Type B pancreatic cell (in vitro differentiated cells): ENCODE measurements around the gene SLC2A9. TPM values are rescaled to one million over a fixed set of nuclear protein-coding genes. Genes with fewer than 3 reads are reported as not detected.

Experiments
- DNase-seq: peaks from one replicate; pipeline ENCODE4 v3.0.0; 2021; ENCODE audit warnings: mixed read lengths; ENCODE audit not compliant: unreplicated experiment; ENCODE audit errors: extremely low spot score
- H3K27ac Mint-ChIP-seq: 2 replicates; pipeline ENCODE4 v1.8.0; 2021; ENCODE audit warnings: mild to moderate bottlenecking, mixed read lengths
- H3K27me3 Mint-ChIP-seq: 2 replicates; pipeline ENCODE4 v1.8.0; 2021; ENCODE audit warnings: mixed read lengths
- H3K36me3 Mint-ChIP-seq: 2 replicates; pipeline ENCODE4 v1.8.0; 2021; ENCODE audit warnings: mixed read lengths
- H3K4me1 Mint-ChIP-seq: one replicate; pipeline ENCODE4 v1.8.0; 2021; ENCODE audit warnings: mixed read lengths; ENCODE audit not compliant: unreplicated experiment
- H3K4me3 Mint-ChIP-seq: 2 replicates; pipeline ENCODE4 v1.8.0; 2021; ENCODE audit warnings: mild to moderate bottlenecking, mixed read lengths
- H3K9me3 Mint-ChIP-seq: 2 replicates; pipeline ENCODE4 v1.8.0; 2021; ENCODE audit warnings: mixed read lengths
- total RNA-seq: library from RNA; stranded (reverse); gene quantifications from 2 replicates; pipeline ENCODE4 v1.2.1, GENCODE V29; 2021; ENCODE audit warnings: low replicate concordance
- TF ChIP-seq, protein P1 (sequence below): fragments of 200-600 bp; sonication (generic); conservative IDR thresholded peaks from 2 replicates; pipeline ENCODE4 v1.5.0; 2021; ENCODE audit warnings: antibody characterized with exemption, mild to moderate bottlenecking

Gene SLC2A9
- total RNA-seq, 1 donor from 2014 or later, result 2.5 TPM

DNA sequence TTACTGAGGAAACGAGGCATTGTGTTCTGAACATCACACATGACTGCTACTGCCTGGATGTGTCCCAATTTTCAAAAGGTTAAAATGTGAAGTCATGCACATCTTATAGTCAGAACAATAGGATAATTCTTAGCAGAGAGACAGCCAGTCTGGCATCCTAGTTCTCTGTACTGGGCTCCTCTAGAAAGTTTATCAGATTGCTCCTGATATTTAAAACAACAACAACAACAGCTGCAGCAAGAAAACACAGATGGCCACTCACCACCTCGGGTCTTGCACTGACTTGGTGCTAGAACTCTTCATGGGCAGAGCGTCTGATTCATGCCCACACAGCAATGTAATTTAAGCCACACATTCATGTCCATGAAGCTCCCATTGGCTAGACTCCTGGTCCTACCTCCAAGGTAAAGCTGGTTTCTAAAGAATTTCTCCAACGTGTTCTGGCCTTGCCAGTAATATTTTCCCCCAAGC, 33.3 kb upstream of the SLC2A9 start:
- DNase-seq, result peak; percentile 27
- peaks cover 37% of the 10 kb centered on the region for H3K4me1 Mint-ChIP-seq

GRCh38 chr4:10053635-10054453, 32.5 kb upstream of the SLC2A9 start:
- H3K4me1 Mint-ChIP-seq, result peaks cover 43% of the 10 kb centered on the region
- peaks cover 5% of the 10 kb centered on the region for H3K9me3 Mint-ChIP-seq
- H3K27me3 Mint-ChIP-seq, result peaks cover 24% of the 10 kb centered on the region
- TF ChIP-seq, protein P1, sequence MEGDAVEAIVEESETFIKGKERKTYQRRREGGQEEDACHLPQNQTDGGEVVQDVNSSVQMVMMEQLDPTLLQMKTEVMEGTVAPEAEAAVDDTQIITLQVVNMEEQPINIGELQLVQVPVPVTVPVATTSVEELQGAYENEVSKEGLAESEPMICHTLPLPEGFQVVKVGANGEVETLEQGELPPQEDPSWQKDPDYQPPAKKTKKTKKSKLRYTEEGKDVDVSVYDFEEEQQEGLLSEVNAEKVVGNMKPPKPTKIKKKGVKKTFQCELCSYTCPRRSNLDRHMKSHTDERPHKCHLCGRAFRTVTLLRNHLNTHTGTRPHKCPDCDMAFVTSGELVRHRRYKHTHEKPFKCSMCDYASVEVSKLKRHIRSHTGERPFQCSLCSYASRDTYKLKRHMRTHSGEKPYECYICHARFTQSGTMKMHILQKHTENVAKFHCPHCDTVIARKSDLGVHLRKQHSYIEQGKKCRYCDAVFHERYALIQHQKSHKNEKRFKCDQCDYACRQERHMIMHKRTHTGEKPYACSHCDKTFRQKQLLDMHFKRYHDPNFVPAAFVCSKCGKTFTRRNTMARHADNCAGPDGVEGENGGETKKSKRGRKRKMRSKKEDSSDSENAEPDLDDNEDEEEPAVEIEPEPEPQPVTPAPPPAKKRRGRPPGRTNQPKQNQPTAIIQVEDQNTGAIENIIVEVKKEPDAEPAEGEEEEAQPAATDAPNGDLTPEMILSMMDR, result no peak
- H3K4me3 Mint-ChIP-seq, result no peak overlapping the region
- peaks cover 3% of the 10 kb centered on the region for H3K36me3 Mint-ChIP-seq
- DNase-seq, result peak; percentile 27
- H3K27ac Mint-ChIP-seq, result no peak overlapping the region

More for the DNA sequence above, 33.3 kb upstream of the SLC2A9 start:
- Mint-ChIP-seq H3K36me3 (peaks cover 3% of the 10 kb centered on the region), H3K9me3 (peaks cover 5% of the 10 kb centered on the region), H3K27ac (no peak overlapping the region), H3K27me3 (peaks cover 20% of the 10 kb centered on the region), H3K4me3 (no peak overlapping the region)
- TF ChIP-seq, protein P1, result no peak

GRCh38 chr4:10051517-10052135, 30.3 kb upstream of the SLC2A9 start:
- peak; percentile 44 for DNase-seq
- Mint-ChIP-seq H3K27ac (no peak overlapping the region), H3K9me3 (peaks cover 10% of the 10 kb centered on the region), H3K4me3 (no peak overlapping the region), H3K27me3 (peaks cover 34% of the 10 kb centered on the region), H3K4me1 (peaks cover 40% of the 10 kb centered on the region), H3K36me3 (peaks cover 3% of the 10 kb centered on the region)
- TF ChIP-seq, protein P1, result no peak

GRCh38 chr4:10050721-10051120, 29.4 kb upstream of the SLC2A9 start:
- Mint-ChIP-seq H3K27me3 (peaks cover 34% of the 10 kb centered on the region), H3K36me3 (peaks cover 1% of the 10 kb centered on the region), H3K9me3 (peaks cover 10% of the 10 kb centered on the region), H3K4me1 (peaks cover 34% of the 10 kb centered on the region), H3K27ac (peak overlapping the region; percentile 67), H3K4me3 (peak overlapping the region; percentile 11)
- peak; percentile 27 for DNase-seq
- TF ChIP-seq, protein P1, result no peak

DNA sequence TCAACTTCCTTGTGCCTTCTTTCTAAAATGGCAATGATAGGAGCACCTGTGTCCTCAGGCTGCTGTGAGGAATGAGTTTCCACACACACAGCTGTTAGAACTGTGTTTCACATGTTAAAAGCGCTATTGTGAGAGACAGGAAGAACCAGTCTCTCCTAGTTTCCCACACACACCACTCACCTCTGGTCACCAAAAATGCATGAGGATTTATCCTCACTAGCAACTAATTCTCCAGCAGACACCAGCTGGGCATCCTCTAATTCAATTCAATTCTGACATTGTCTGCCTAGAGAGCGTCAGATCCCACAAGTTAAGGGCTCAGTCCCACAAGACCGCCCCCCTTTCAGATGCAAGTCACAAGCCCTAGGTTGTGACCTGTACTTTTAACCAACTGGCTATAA, 29.0 kb upstream of the SLC2A9 start:
- Mint-ChIP-seq H3K4me3 (peak overlapping the region; percentile 11), H3K36me3 (no peaks in the 10 kb centered on the region), H3K4me1 (peaks cover 32% of the 10 kb centered on the region), H3K9me3 (peaks cover 10% of the 10 kb centered on the region), H3K27ac (peak overlapping the region; percentile 67), H3K27me3 (peaks cover 36% of the 10 kb centered on the region)
- DNase-seq, result peak; percentile 25
- TF ChIP-seq, protein P1, result no peak
